HepG2 (cell line): ENCODE data around the gene RABEPK. TPM values are rescaled to one million over a fixed set of nuclear protein-coding genes. Genes with fewer than 3 reads are reported as not detected.

ENCODE experiments used
- ARHGAP35 ChIP-seq: sonication (generic); formaldehyde crosslinking; IDR thresholded peaks from 2 replicates; pipeline ENCODE4 v1.9.0; 2022; ENCODE audit warnings: mild to moderate bottlenecking, inconsistent platforms, moderate library complexity, missing genetic modification reagents, borderline replicate concordance
- BHLHE40 ChIP-seq: IDR thresholded peaks from 2 replicates; pipeline ENCODE4 v1.6.1; 2011; ENCODE audit warnings: low read length, improper control_type of control experiment
- BRCA1 ChIP-seq: sonication (generic); formaldehyde crosslinking; IDR thresholded peaks from 2 replicates; pipeline ENCODE4 v1.4.0; 2020; ENCODE audit warnings: missing genetic modification reagents
- FOXC1 ChIP-seq: sonication (generic); formaldehyde crosslinking; IDR thresholded peaks from 2 replicates; pipeline ENCODE4 v1.8.0; 2022; ENCODE audit warnings: mild to moderate bottlenecking, missing genetic modification reagents, borderline replicate concordance
- KAT2B ChIP-seq: fragments of 150-350 bp; IDR thresholded peaks from 2 replicates; pipeline ENCODE4 v1.6.1; 2014; ENCODE audit warnings: low read depth, low read length, borderline replicate concordance
- LCORL ChIP-seq, 2 experiments: fragments of 450-650 bp in 1 of 2; sonication (generic) in 1 of 2; formaldehyde crosslinking in 1 of 2; IDR thresholded peaks; 2 replicates each; pipeline versions ENCODE4 v1.5.0 to v1.6.1; 2017 to 2020; ENCODE audit warnings: antibody characterized with exemption in 1 of 2, missing genetic modification reagents in 1 of 2
- MTERF4 ChIP-seq: sonication (generic); formaldehyde crosslinking; IDR thresholded peaks from 2 replicates; pipeline ENCODE4 v1.8.0; 2023; ENCODE audit warnings: mild to moderate bottlenecking, missing genetic modification reagents
- MXD1 ChIP-seq: sonication (generic); formaldehyde crosslinking; IDR thresholded peaks from 2 replicates; pipeline ENCODE4 v1.4.0; 2020; ENCODE audit warnings: mild to moderate bottlenecking, missing genetic modification reagents
- MXI1 ChIP-seq: IDR thresholded peaks from 3 replicates; pipeline ENCODE4 v1.6.1; 2012; ENCODE audit warnings: low read depth, low read length, inconsistent platforms, borderline replicate concordance
- NCOA1 ChIP-seq: sonication (generic); formaldehyde crosslinking; IDR thresholded peaks from 2 replicates; pipeline ENCODE4 v1.9.0; 2021; ENCODE audit warnings: missing genetic modification reagents
- PRMT3 ChIP-seq: sonication (generic); formaldehyde crosslinking; IDR thresholded peaks from 2 replicates; pipeline ENCODE4 v1.8.1; 2022; ENCODE audit warnings: low read depth, mild to moderate bottlenecking, moderate library complexity, missing genetic modification reagents, borderline replicate concordance
- TGIF2 ChIP-seq: IDR thresholded peaks from 2 replicates; pipeline ENCODE4 v1.6.1; 2016; ENCODE audit warnings: control low read depth, missing compliant biosample characterization
- ZBTB46 ChIP-seq: sonication (generic); formaldehyde crosslinking; IDR thresholded peaks from 2 replicates; pipeline ENCODE4 v1.4.0; 2020; ENCODE audit warnings: mild to moderate bottlenecking, missing genetic modification reagents, borderline replicate concordance
- ZNF30 ChIP-seq: sonication (generic); formaldehyde crosslinking; IDR thresholded peaks from 2 replicates; pipeline ENCODE4 v1.5.0; 2020; ENCODE audit warnings: mild to moderate bottlenecking, missing genetic modification reagents
- ZNF512 ChIP-seq: sonication (generic); formaldehyde crosslinking; IDR thresholded peaks from 2 replicates; pipeline ENCODE4 v1.4.0; 2020; ENCODE audit warnings: mild to moderate bottlenecking, missing genetic modification reagents
- ZNF530 ChIP-seq: sonication (generic); formaldehyde crosslinking; IDR thresholded peaks from 2 replicates; pipeline ENCODE4 v1.5.0; 2020; ENCODE audit warnings: low read depth, mild to moderate bottlenecking, missing genetic modification reagents
- ZNF564 ChIP-seq: sonication (generic); formaldehyde crosslinking; IDR thresholded peaks from 2 replicates; pipeline ENCODE4 v1.8.1; 2023; ENCODE audit warnings: mild to moderate bottlenecking, missing genetic modification reagents
- ZNF746 ChIP-seq: sonication (generic); formaldehyde crosslinking; IDR thresholded peaks from 2 replicates; pipeline ENCODE4 v1.8.0; 2022; ENCODE audit warnings: mild to moderate bottlenecking, missing genetic modification reagents
- ZNF749 ChIP-seq: sonication (generic); formaldehyde crosslinking; IDR thresholded peaks from 2 replicates; pipeline ENCODE4 v1.8.0; 2022; ENCODE audit warnings: mild to moderate bottlenecking, missing genetic modification reagents, moderate library complexity, borderline replicate concordance
- ZNF790 ChIP-seq: sonication (generic); formaldehyde crosslinking; IDR thresholded peaks from 2 replicates; pipeline ENCODE4 v1.8.0; 2022; ENCODE audit warnings: missing genetic modification reagents, mild to moderate bottlenecking, borderline replicate concordance
- ZNF879 ChIP-seq: sonication (generic); formaldehyde crosslinking; IDR thresholded peaks from 2 replicates; pipeline ENCODE4 v1.8.1; 2023; ENCODE audit warnings: missing genetic modification reagents
- polyA plus RNA-seq, 8 experiments: library from polyadenylated mRNA; depleted of rRNA in 3 of 8; stranded (reverse) in 7 of 8; unstranded in 1 of 8; fragments of >200 nt; fragmentation: Illumina TruSeq in 4 of 8; extraction: Trizol in 4 of 8; gene quantifications; 2 replicates each; pipeline versions ENCODE4 v1.2.1 to v1.2.3, GENCODE V29; 2011 to 2016; ENCODE audit warnings: low read depth in 4 of 8, missing spikeins in 1 of 8, mixed read lengths in 1 of 8; ENCODE audit not compliant: insufficient read depth in 1 of 8
- total RNA-seq, 5 experiments: library from RNA; depleted of rRNA; stranded (reverse); fragments of >200 nt; fragmentation: Illumina TruSeq; extraction: Trizol; gene quantifications; 2 replicates each; pipeline ENCODE4 v1.2.3, GENCODE V29; 2016; ENCODE audit warnings: low read depth in 1 of 5
- TF ChIP-seq, protein P1 (sequence below): sonication (generic); formaldehyde crosslinking; IDR thresholded peaks from 2 replicates; pipeline ENCODE4 v1.9.0; 2021; ENCODE audit warnings: missing genetic modification reagents, mild to moderate bottlenecking, borderline replicate concordance
- TF ChIP-seq, protein P2 (sequence below): IDR thresholded peaks from 2 replicates; pipeline ENCODE4 v1.6.1; 2012; ENCODE audit warnings: inconsistent platforms

RABEPK gene
- total and polyA plus RNA-seq, 2 of the 13 experiments (the other 11 are each of a cell fraction or from before 2014, with no cell fraction given), result 75.5 to 90.0 TPM

DNA sequence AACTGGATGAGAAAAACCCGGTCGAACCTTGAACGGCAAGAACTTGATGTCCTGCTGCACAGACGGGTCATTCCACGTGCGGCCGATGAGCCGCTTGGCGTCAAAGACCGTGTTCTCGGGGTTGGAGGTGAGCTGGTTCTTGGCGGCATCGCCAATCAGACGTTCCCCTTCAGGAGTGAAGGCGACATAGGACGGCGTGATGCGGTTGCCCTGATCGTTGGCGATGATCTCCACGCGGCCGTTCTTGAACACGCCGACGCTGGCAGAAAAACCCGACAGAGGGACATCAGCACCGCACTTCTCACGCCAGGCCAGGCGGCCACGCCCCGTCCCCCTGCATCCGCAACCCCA lies 40.3 kb downstream of the RABEPK start (continued):
- TF ChIP-seq TGIF2 (CRISPR knock-in tag) (peak; percentile 41; the same call in 1 of the 2 replicates), ZNF564 (0 out of 2 replicates have a peak, but pooled peaks have one; percentile 15), KAT2B (no peak), MXD1 (peak; percentile 90; the same call in 1 of the 2 replicates), PRMT3 (CRISPR knock-in tag) (no peak), ZNF746 (CRISPR knock-in tag) (0 out of 2 replicates have a peak, but pooled peaks have one; percentile 60), FOXC1 (CRISPR knock-in tag) (peak; percentile 60; the same call in 1 of the 2 replicates), BRCA1 (CRISPR knock-in tag) (0 out of 2 replicates have a peak, but pooled peaks have one; percentile 38), ARHGAP35 (CRISPR knock-in tag) (no peak), ZNF530 (CRISPR knock-in tag) (no peak), NCOA1 (CRISPR knock-in tag) (peak; percentile 12; the same call in 1 of the 2 replicates), BHLHE40 (0 out of 2 replicates have a peak, but pooled peaks have one; percentile 13), ZNF749 (0 out of 2 replicates have a peak, but pooled peaks have one; percentile 29), MXI1 (peak; percentile 70; the same call in 1 of the 3 replicates), ZNF30 (CRISPR knock-in tag) (0 out of 2 replicates have a peak, but pooled peaks have one; percentile 82), ZNF512 (CRISPR knock-in tag) (0 out of 2 replicates have a peak, but pooled peaks have one; percentile 59), ZBTB46 (CRISPR knock-in tag) (peak; percentile 27; the same call in 1 of the 2 replicates), LCORL (IDR thresholded peaks at IDR 0.05) (no peak), LCORL (CRISPR knock-in tag; IDR thresholded peaks at IDR 0.05) (0 out of 2 replicates have a peak, but pooled peaks have one; percentile 61), ZNF879 (peak; percentile 65; the same call in 1 of the 2 replicates), MTERF4 (0 out of 2 replicates have a peak, but pooled peaks have one; percentile 79), ZNF790 (CRISPR knock-in tag) (0 out of 2 replicates have a peak, but pooled peaks have one; percentile 52)
- TF ChIP-seq, protein P1, sequence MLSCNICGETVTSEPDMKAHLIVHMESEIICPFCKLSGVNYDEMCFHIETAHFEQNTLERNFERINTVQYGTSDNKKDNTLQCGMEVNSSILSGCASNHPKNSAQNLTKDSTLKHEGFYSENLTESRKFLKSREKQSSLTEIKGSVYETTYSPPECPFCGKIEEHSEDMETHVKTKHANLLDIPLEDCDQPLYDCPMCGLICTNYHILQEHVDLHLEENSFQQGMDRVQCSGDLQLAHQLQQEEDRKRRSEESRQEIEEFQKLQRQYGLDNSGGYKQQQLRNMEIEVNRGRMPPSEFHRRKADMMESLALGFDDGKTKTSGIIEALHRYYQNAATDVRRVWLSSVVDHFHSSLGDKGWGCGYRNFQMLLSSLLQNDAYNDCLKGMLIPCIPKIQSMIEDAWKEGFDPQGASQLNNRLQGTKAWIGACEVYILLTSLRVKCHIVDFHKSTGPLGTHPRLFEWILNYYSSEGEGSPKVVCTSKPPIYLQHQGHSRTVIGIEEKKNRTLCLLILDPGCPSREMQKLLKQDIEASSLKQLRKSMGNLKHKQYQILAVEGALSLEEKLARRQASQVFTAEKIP (CRISPR knock-in tag), result no peak
- TF ChIP-seq, protein P2, sequence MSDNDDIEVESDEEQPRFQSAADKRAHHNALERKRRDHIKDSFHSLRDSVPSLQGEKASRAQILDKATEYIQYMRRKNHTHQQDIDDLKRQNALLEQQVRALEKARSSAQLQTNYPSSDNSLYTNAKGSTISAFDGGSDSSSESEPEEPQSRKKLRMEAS, result peak; percentile 72; the same call in 1 of the 2 replicates
